HG03575 (cell line): ENCODE data around the gene COL25A1.
"Not testable (repeated sequence)": the region's sequence is repeated elsewhere in the genome, so short reads cannot be mapped to it uniquely, and the experiment has no call there.

Experiments
- ATAC-seq: cut with Tn5 transposase; IDR thresholded peaks from one replicate; pipeline ENCODE4 v1.9.1; 2021; ENCODE audit not compliant: unreplicated experiment, insufficient number of reproducible peaks, low FRiP score; ENCODE audit errors: extremely low read depth

The COL25A1 gene

DNA sequence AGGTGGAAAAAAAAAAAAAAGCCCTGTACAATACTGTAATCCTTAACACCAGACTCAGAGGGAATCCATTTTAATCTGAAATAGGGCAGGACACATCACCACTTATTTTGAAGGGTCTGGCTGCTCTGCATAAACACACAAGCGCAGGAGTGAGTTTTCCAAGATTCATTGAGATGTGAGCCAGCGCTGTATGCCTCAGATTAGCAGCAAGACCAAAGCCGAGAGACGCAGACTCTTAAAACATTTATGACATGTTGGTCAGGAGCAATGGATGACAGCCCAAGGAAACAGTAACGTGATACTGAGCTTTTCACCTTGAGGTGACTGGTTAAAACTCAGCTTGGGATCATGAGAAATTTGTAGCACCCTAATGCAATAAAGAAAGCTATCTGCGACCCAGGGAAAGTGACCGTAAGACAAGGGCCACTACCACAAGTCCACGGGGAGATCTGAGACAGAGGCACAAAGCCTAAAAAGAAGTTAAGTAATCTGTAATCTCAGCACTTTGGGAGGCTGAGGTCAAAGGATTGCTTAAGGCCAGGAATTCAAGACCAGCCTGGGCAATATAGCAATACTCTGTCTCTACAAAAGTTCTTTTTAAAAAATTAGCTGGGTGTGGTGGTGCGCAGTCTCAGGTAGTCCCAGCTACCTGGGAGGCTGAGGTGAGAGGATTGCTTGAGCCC is 210.6 kb downstream of the COL25A1 start:
- no peak for ATAC-seq

DNA sequence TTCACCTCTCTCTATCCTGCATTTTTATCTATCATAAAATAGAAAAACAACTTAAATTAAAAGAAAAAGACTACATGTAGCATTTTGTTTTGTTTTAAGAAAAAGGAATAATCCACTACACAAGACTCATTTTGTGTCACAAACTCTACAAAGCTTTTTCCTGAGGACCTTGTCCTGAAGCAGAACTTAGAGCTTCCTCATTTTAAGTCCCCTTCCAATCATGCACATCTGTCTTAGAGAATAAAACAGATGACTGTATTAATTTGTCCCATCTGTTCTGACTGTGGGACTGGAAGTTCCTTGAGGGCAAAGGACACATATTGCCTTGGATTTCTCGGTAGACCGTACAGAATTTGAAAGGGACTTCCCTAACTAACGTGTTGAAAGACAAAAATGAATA is 218.5 kb downstream of the COL25A1 start:
- no peak for ATAC-seq

GRCh38 chr4:109079731-109080130 is 222.7 kb downstream of the COL25A1 start:
- no peak for ATAC-seq

DNA sequence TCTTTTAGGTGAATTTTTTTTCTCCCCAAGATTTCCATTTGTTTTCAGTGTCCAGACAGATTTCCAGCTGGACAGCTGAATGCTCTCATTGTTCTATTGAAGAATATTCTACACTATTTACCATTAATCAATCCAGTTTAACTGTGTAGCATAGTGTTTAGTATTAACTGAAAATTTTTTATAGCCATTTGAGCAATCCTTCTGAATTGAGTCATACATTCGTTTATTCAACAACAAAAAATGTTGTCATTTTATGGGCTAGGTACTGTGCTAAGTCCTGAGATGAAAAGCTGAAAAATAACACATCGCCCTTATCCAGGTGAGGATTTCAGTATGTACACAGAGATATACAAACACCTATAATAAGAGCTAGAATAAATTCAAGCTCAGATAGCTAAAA is 223.3 kb downstream of the COL25A1 start:
- no peak for ATAC-seq

DNA sequence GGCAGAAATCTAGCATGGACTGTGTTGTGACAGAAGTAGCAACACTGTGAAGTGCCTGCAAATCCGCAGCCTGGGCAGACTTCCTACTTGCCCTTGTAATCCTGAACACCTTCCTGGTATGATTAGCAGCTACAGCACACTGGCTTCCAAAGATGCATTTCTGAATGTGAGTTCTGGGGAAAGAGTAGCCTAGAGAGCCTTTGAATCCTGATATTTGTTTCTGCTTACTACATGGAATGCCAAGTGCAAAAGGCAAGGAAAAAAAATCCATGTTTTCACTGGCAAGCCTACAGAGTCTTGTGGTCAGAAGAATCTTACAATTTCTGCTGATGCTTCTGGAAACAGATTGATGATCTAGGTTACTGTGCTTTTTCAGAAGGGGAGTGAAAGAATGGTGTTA is 223.7 kb downstream of the COL25A1 start:
- ATAC-seq, result no peak

DNA sequence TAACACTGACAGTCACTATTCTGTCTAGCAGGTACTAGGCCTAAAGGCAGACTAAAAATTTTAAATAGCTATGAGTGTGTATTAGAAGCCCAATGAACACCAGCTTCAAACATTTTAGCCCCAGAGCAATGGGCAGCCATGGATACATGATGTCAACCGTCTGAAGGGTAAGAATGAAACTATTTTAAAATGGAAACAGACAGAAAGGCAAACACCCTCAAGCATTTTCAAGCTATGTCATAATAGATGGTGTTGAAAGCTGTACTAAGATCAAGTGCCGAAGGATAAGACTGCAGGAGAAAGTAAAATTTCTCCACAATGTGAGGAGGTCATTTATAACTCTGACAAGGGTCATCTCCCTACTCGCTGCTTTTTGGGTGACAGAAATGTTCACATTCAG is 225.0 kb downstream of the COL25A1 start:
- ATAC-seq, result no peak

- ATAC-seq, result not testable (repeated sequence)
Observed at GRCh38 chr4:109076709-109077108, 225.7 kb downstream of the COL25A1 start.

- ATAC-seq, result no peak
Observed at GRCh38 chr4:109075621-109076020, 226.8 kb downstream of the COL25A1 start.

DNA sequence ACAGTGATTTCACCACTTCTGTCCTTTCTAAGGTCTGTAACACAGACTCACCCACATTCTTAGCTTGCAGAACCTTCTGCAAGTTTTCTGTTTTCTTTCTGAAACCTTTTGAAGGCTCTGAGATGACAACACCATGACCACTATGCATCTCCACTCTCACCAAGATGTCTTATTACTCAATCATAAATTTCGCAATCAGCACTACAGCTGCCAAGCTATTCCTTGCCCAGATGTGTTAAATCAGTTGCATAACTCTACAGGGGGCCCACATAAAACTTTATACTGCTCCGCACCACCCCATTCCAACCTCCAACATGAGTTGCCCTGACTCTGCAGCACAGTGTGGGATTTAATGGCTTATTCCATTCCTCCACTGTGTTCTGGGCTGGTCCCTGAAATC is 229.9 kb downstream of the COL25A1 start:
- ATAC-seq, result no peak

- not testable (repeated sequence) for ATAC-seq
Observed at GRCh38 chr4:109070677-109071076, 231.8 kb downstream of the COL25A1 start.

- no peak for ATAC-seq
Observed at GRCh38 chr4:109067508-109068235, 234.8 kb downstream of the COL25A1 start.

GRCh38 chr4:109065006-109065405 is 237.5 kb downstream of the COL25A1 start:
- no peak for ATAC-seq

GRCh38 chr4:109053257-109053656 is 249.2 kb downstream of the COL25A1 start:
- ATAC-seq, result no peak

DNA sequence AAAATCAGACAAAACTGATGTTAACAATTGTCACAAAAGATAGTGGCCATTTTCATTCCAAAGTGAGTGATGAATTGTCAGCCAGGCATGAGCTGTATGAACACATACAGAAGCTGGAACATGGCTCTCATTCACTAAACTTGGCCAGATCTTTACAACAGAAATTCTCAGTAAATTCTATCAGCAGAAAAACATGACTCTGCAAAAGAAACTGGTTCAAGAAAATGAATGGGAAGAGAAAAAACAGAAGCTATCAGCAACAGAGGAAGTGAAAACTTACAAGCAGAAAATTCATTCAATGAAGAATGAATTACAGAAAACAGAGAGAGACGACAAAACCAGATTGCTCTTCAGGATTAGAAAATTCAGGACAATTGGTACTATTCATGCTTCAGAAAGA is 249.6 kb downstream of the COL25A1 start:
- ATAC-seq, result no peak

GRCh38 chr4:109051054-109051453 is 251.4 kb downstream of the COL25A1 start:
- ATAC-seq, result no peak

- no peak for ATAC-seq
Observed at GRCh38 chr4:109049926-109050325, 252.5 kb downstream of the COL25A1 start.

DNA sequence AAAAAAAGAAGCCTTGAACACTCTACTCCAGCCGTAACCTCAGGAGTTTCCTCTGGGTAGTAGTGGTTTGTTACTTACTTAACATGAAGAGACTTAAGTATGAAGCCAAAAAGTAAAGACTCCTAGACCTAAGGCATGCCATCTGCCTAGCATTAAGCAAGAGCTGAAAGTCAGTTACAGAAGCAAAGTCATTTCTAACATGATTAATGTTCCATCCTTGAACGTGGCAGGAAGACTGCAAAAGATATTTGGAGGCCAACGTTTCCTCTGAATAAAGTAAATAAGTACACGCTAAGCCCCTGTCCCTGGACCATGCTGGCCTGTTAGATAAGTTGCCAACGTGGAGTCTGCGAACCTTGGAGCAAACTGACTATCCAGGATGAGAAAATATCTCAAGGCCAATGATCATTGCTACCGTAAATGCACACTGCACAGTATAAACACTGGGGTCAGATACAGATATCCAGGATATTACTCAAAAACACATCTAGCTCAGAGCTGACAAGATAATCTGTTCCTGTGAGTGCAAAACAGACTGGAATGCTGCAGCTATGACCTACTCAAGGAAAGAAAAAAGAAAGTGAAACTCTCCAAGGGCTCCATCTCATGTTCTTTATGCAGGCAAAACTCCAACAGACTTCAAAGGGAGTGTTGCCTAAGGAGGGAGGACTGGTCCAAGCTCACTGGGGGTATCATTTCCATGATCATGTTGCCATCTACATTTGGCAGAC is 255.8 kb downstream of the COL25A1 start:
- no peak for ATAC-seq

DNA sequence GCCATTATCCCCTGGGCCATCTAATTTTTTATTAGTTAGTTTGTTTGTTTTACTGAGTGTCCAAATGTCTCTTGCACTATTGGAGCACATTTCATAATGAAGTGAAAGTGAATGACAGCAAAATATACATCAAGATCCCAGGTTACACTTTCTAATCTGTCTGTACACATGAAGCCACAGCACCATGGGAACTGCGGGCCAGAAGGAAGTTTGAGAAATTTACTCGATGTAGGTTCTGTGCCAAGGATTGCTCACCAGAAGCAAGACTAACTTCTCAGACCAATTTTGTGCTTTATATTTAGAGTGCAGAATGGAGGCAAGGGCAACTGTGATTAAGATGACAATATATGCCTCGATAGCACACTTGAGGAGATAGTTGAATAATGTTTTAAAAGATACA is 258.0 kb downstream of the COL25A1 start:
- no peak for ATAC-seq

DNA sequence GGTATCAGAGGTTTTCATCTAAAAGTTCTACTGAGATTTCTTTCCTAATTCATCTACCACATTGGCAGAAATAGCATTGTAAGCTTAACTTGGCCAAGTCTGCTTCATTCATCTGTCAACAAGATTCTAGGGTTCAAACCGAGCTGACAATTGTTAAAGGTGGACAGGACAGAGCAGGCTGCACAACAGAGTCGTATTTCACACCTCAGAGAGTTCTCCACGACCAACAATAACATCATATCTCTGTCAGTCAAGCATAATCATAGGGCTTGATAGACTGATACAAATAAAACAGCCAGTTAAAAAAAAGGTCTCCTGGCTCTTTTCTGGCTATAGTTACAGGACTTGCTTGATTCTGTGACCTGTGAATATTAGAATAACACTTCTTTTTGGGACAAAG is 259.2 kb downstream of the COL25A1 start:
- ATAC-seq, result no peak
